ENCODE data around the gene STAT5A.
"Not testable (repeated sequence)": the region's sequence is repeated elsewhere in the genome, so short reads cannot be mapped to it uniquely, and the experiment has no call there.

Gene STAT5A

DNA sequence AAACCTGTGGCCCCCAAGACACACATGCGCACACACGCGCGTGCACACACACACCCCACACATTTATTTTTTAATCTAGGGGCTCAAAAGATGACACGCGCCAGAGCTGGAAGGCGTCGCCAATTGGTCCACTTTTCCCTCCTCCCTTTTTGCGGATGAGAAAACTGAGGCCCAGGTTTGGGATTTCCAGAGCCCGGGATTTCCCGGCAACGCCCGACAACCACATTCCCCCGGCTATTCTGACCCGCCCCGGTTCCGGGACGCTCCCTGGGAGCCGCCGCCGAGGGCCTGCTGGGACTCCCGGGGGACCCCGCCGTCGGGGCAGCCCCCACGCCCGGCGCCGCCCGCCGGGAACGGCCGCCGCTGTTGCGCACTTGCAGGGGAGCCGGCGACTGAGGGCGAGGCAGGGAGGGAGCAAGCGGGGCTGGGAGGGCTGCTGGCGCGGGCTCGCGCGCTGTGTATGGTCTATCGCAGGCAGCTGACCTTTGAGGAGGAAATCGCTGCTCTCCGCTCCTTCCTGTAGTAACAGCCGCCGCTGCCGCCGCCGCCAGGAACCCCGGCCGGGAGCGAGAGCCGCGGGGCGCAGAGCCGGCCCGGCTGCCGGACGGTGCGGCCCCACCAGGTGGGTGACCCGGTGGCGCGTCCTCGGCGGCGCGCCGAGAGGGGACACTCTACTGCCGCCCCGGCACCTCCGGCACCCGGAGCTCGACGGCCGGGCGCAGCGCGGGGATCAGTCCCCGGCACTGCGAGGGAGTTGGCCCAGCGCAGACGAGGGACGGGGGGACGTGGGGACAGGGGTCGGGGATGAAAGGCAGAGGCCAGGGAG lies at the start of gene STAT5A:
STAT5A (plus strand) TSS at position 522 of the 826 bp plus-strand sequence. CDS start 914 bp downstream, outside the sequence.
- DNase-seq (ENCODE audit: low read depth in 2 of 2), result no peak

DNA sequence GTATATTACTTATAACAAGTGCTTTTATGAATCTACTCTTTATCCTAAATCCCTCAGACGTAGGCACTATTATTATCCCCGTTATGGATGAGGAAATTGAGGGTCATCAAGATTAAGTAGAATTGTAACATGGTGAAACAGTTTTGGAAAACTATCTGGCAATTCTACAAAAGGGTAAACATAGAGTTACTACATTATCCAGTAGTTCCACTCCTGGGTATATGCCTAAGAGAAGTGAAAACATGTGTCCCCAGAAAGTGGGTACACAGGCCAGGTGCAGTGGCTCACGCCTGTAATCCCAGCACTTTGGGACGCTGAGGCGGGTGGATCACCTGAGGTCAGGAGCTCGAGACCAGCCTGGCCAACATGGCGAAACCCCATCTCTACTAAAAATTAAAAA lies 48.7 kb upstream of the STAT5A start:
- DNase-seq (ENCODE audit: low read depth in 2 of 2), result not testable (repeated sequence)

DNA sequence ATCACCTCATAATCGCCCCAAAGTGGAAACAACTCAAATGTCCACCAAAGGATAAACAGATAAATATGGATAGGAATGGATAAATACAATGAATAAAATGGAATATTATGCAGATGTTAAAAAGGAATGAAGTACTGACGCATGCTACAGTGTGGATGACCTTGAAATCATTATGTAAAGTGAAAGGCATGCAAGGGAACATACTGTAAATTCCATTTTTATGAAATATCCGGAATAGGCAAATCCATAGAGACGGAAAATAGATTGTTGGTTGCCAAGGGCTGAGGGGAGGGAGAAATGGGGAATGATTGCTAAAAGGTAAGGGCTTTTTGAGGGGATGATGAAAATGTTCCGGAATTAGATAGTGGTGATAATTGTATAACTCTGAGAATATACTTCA lies 48.1 kb upstream of the STAT5A start:
- no peak for DNase-seq (ENCODE audit: low read depth in 2 of 2)

DNA sequence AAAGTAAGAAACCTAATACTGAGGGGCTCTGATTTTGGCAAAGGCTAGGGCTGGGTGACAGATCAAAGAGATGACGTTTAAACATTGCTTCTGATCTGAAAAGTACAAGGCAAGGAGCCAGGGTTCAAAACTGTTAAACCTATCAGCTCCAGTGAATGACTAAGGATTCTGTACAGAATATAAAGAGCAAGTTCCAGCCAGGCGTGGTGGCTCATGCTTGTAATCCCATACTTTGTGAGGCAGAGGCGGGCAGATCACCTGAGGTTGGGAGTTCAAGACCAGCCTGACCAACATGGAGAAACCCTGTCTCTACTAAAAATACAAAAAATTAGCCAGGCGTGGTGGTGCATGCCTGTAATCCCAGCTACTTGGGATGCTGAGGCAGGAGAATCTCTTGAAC lies 47.4 kb upstream of the STAT5A start:
- not testable (repeated sequence) for DNase-seq (ENCODE audit: low read depth in 2 of 2)

DNA sequence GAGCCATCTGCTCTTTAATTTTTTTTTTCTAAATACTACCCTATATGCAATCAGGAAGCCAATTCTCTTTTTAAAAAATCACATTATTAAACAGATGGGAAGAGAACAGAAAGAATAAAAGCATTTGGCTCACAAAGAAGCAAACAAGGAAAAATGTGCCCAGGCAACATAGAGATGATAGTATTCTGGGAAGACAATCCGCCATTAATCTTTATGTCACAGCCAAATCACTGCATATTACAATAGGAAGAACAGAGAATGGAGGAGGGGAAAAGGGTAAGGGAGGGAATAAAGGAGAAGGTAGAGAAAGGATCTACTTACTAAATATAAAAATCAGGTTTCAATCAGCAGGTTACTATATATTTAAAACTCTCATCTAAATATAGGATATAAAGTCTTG lies 46.4 kb upstream of the STAT5A start:
- no peak for DNase-seq (ENCODE audit: low read depth in 2 of 2)

DNA sequence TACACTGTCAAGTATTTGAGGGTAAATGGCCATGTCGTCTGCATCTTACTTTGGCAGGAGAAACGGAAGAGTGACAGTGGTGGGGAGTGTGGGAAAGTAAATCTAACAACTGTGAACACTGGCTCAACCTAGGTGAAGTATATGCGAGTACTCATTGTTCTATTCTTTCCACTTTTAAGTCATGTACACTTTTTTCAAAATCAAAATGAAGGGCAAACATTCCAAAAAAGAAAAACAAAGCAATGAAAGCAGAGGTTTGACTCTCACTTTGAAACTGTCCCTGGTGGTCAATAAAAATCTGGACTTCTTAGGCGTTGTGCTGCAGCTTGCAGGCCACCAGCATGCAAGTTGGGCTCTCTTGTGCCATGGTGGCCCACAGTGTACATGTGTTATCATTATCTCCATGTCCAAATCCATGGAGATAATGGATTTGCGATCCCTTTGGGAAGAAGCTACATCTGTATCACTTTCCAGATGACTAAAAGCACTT lies 44.8 kb upstream of the STAT5A start:
- no peak for DNase-seq (ENCODE audit: low read depth in 2 of 2)

DNA sequence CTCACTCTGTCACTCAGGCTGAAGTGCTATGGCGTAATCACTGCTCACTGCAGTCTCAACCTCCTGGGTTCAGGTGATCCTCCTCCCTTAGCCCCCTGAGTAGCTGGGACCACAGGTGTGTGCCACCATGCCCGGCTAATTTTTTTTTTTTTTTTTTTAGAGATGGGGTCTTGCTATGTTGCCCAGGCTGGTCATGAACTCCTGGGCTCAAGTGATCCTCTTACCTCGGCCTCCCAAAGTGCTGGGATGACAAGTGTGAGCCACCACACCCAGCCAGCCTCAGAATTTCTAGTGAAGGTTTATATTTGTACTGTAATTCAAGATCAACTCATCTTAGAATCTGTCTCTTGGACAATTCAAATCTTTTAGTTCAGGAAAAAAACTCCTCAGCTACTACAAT lies 44.2 kb upstream of the STAT5A start:
- DNase-seq (ENCODE audit: low read depth in 2 of 2), result not testable (repeated sequence)

DNA sequence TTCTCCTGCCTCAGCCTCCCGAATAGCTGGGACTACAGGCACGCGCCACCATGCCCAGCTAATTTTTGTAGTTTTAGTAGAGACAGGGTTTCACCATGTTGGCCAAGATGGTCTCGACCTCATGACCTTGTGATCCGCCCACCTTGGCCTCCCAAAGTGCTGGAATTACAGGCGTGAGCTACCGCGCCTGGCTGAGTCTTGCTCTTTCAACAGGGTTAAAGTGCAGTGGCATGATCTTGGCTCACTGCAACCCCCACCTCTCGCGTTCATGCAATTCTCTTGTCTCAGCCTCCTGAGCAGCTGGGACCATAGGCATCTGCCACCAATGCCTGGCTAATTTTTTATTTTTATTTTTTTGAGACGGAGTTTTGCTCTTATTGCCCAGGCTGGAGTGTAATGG lies 43.1 kb upstream of the STAT5A start:
- DNase-seq (ENCODE audit: low read depth in 2 of 2), result not testable (repeated sequence)

DNA sequence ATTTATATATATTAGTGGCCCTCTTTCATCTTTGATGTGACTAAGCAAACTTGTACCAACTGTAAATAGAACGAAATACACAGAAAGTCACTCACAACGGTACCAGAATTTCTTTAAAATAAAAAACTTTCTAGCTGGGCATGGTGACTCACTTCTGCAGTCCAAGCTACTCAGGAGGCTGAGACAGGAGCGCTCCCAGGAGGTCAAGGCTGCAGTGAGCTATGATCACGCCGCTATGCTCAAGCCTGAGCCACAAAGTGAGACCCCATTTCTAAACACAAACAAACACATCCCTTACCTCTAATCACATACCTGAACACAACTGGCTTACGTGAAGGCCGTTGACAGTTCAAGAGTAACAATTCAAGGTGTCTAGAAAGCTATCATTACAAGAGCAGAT lies 41.8 kb upstream of the STAT5A start:
- DNase-seq (ENCODE audit: low read depth in 2 of 2), result no peak

DNA sequence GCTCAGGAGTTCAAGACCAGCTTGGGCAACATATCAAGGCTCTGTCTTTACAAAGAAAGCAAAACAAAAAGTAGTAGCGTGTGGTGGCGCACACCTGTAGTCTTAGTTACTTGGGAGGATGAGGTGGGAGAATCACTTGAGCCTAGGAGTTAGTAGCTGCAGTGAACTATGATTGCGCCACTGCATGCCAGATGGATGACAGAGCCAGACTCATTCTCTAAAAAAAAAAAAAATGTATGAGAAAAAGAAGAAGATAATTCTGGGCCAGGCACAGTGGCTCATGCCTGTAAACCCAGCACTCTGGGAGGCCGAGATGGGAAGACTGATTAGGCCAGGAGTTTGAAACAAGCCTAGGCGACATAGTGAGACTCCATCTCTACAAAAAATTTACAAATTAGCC lies 40.6 kb upstream of the STAT5A start:
- DNase-seq (ENCODE audit: low read depth in 2 of 2), result peak; percentile 29 to 44

DNA sequence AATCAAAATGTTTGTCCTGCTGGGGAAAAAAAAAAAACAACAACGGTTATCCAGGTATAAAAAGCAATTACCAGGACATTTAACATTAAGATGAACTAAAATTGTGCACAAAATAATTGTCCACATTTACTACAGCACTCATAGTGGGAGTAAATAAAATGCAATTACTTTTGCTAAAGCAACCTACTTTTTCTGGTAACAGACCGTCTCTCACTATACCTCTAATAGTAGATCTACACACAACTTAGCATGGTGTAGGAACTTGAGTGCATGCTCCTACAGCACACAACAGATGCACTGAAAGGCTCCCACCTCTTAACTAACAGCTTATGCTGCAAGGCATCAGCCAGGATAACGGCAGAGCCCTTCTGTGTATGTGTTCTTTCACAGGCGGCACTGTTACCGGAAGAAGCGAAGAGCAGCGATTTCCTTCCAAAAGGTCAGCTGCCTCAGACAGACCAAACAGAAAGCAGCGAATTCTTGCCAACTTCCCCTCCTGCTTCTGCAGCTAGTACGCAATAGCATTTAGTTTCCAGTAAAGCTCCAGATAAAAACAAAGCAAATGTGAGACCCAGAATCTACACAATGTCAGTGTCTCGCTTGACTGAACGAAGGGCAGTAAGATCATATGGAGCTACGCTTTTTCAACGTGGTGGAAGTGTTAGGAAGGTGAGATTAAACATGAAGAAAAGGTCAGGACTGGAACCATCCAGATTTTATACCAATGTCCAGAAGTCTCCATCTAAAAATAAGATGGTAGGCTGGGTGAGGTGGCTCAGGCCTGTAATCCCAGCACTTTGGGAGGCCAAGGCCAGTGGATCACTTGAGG lies 39.7 kb upstream of the STAT5A start:
- DNase-seq (ENCODE audit: low read depth in 2 of 2), result peak; percentile 42 to 55

DNA sequence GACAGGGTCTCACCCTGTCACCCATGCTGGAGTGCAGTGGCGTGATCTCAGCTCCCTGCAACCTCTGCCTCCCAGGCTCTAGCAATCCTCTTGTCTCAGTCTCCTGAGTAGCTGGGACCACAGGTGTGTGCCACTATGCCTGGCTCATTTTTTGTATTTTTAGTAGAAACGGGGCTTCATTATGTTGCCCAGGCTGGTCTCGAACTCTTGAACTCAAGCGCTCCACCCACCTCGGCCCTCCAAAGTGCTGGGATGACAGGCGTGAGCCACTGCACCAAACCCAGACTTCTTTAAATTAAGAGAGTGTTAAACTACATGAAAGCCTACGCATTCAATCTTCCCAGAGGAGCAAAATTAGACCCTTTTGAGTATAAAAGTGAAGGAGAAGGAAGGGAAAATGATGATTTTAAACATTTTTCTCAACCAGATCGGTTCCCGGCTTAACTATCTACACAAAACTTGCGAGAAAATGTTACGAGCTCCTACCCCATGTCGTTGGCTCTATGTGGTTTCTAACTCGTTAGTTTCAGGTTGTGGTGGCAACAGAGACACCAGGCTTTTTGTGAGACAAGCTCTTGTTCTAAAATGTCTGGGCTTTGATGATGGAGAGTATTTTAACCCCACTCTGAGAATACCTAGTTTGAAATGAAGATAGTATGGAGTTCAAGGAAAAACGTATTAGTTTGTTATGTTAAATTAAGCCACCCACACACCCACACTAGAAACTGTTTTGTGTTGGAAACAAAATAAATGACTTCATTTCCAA lies 38.4 kb upstream of the STAT5A start:
- DNase-seq (ENCODE audit: low read depth in 2 of 2), result no peak

DNA sequence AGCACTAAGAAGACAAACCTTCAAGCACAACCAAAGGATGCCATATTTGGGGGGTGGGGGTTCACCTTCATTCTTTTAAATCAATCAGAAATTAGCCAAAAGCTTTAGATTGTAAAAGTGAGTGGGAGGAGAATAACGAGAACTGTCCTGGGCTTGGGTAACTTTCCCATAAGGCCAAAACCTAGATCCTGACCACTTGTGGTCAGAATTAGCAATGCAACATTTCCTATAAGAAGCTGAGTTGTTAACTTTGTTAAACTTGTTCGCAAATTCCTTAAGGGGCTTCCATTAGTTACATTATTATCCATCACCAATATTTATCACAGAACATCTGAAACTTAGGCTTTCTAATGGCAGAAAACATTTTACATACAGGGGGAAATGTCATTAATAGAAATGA lies 37.2 kb upstream of the STAT5A start:
- DNase-seq (ENCODE audit: low read depth in 2 of 2), result no peak

DNA sequence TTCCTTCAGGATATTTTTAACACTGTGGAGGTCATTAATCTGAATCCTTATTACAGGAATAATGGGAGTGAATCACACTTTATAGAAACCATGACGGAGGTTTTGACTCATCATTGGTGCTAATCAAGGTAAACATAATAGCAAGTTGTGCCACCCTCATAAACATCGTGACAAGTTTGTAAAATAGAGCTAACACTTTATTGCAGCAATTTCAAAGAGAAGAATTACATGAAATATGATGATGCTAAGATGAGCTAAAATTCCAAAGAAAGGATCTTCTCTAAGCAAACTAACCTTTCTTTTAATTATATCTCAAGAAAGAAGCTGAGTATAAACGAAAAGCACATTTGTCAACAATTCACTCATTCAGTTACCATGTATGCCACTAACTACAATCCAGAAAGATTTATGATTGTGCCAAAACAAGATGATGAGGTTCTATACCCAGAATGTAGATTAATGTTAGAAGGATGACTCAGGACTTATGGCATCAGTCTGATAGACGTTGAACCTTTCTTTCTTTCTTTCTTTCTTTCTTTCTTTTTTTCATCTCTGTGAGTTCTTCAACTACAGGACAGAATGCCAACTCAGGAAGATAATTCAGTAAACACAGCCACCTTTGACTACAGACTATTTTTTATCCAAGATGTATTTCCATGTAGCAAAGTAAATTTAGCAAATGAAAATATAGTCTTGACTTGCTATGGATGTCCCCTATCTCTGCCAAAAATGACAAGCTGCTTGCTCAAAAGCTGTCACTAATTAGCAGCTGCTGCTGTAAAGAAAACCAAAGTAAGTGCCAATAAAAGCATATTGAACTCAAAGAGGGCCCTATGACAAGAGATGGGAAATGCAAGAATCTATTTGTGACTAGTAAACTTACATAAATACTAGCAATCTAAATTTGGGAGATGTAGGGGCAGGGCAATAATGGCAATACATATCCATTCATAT lies 35.4 kb upstream of the STAT5A start:
- no peak for DNase-seq (ENCODE audit: low read depth in 2 of 2)

DNA sequence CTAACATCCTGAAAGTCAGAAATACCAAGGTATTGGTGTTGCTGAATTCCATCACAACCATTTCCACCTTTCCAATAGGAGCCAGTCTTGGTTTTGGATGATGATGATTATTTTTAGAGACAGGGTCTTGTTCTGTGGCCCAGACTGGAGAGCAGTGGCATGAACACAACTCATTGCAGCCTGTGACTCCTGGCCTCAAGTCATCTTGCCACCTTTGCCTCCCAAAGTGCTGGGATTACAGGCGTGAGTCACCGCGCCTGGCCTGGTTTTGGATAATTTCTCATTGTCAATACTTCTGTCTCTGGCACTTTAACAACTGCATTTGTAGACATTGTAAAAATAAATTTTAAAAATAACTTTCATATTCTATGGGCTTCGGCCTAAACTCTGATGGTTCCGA lies 34.7 kb upstream of the STAT5A start:
- no peak for DNase-seq (ENCODE audit: low read depth in 2 of 2)

DNA sequence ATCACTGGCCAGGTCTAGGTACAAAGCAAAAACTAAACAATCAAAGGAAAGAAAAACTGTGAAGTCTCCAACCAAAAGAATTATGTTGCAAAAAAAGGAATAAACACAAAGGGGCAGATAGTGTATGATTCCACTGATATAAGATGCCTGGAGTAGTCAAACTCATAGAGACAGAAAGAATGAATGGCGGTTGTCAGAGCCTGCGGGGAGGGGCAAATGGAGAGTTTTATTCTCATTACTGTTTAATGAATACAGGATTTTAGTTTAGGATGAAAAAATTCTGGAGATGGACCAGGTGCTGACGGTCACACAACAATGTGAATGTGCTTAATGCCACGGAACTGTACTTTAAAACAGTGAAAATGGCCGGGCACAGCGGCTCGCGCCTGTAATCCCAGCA lies 32.9 kb upstream of the STAT5A start:
- DNase-seq (ENCODE audit: low read depth in 2 of 2), result no peak

DNA sequence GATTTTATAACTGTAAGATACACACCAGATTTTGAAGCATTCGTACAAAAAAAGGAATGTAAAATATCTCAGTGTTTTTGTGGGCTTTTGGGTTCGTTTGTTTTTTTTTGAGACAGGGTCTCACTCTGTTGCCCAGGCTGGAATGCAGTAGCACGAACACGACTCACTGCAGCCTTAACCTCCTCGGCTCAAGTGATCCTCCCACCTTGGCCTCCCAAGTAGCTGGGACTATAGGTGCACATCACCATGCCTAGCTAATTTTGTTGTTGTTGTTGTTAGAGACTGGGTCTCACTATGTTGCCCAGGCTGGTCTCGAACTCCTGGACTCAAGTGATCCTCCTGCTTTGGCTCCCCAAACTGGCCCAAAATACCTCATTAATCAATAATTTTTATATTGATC lies 28.0 kb upstream of the STAT5A start:
- no peak for DNase-seq (ENCODE audit: low read depth in 2 of 2)

DNA sequence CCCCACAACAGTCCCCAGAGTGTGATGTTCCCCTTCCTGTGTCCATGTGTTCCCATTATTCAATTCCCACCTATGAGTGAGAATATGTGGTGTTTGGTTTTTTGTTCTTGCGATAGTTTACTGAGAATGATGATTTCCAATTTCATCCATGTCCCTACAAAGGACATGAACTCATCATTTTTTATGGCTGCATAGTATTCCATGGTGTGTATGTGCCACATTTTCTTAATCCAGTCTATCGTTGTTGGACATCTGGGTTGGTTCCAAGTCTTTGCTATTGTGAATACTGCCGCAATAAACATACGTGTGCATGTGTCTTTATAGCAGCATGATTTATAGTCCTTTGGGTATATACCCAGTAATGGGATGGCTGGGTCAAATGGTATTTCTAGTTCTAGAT lies 23.9 kb upstream of the STAT5A start:
- not testable (repeated sequence) for DNase-seq (ENCODE audit: low read depth in 2 of 2)

DNA sequence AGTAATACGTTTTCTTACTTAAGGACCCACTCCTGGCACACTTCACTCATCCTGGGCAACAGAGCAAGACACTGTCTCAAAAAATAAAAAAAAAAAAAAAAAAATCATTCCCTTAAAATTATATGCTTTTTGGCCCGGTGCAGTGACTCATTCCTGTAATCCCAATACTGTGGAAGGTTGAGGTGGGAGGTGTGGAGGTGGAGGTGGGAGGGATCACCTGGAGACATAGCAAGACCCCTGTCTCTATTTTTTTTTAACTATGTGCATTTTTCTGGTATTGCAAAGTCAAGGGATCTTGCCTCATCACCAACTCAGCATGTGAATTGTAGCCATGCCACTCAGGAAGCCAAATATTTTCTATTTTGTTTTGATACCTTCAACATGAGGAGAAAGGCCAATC lies 21.8 kb upstream of the STAT5A start:
- no peak for DNase-seq (ENCODE audit: low read depth in 2 of 2)

DNA sequence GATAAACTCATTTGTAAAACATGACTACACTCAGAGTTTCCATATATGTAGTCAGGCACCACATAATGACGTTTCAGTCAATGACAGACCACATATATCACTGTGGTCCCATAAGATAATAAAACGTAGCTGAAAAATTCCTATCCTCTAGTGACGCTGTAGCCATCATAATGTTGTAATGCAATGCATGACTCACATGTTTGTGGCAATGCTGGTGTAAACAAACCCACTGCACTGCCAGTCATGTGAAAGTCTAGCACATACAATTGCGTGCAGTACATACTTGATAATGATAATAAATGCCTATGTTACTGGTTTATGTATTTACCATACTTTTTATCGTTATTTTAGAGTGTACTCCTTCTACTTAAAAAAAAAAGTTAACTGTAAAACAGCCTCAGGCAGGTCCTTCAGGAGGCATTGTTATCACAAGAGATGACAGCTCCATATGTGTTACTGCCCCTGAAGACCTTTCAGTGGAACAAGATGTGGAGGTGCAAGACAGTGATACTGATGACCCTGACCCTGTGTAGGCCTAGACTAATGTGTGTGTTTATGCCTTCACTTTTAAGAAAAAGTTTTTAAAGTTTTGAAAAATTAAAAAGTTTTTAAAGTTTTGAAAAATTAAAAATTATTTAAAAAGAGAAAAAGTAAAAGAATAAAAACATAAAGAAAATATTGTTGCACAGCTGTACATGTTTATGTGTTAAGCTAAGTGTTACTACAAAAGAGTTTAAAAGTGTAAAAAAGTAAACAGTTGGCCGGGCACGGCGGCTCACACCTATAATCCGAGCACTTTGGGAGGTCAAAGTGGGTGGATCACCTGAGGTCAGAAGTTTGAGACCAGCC lies 21.2 kb upstream of the STAT5A start:
- DNase-seq (ENCODE audit: low read depth in 2 of 2), result peak; percentile 52 to 73
